HEK293 (cell line): ENCODE data around the gene SLC22A16.

Experiments used
- SCRT1 ChIP-seq: fragments of 450-650 bp; formaldehyde crosslinking; IDR thresholded peaks from 2 replicates; pipeline ENCODE4 v1.5.1; 2016; ENCODE audit warnings: missing biosample characterization, missing genetic modification characterization, borderline replicate concordance
- SP2 ChIP-seq: fragments of 450-650 bp; formaldehyde crosslinking; IDR thresholded peaks from 2 replicates; pipeline ENCODE4 v1.5.1; 2016; ENCODE audit warnings: missing biosample characterization, missing genetic modification characterization
- ZEB2 ChIP-seq: fragments of 450-650 bp; formaldehyde crosslinking; IDR thresholded peaks from 2 replicates; pipeline ENCODE4 v1.5.1; 2016; ENCODE audit warnings: missing biosample characterization, missing genetic modification characterization
- ZNF157 ChIP-seq: fragments of 450-650 bp; formaldehyde crosslinking; IDR thresholded peaks from 2 replicates; pipeline ENCODE4 v1.5.1; 2016; ENCODE audit warnings: missing biosample characterization, missing genetic modification characterization
- ZNF335 ChIP-seq: fragments of 450-650 bp; formaldehyde crosslinking; conservative IDR thresholded peaks from 2 replicates; pipeline ENCODE4 v1.5.1; 2016; ENCODE audit warnings: missing biosample characterization, missing genetic modification characterization
- ZNF660 ChIP-seq: fragments of 450-650 bp; IDR thresholded peaks from 2 replicates; pipeline ENCODE4 v1.5.1; 2018; ENCODE audit warnings: missing biosample characterization, mild to moderate bottlenecking, missing genetic modification characterization
- ZNF776 ChIP-seq: fragments of 450-650 bp; formaldehyde crosslinking; IDR thresholded peaks from 2 replicates; pipeline ENCODE4 v1.5.0; 2017; ENCODE audit warnings: missing biosample characterization, missing genetic modification characterization, borderline replicate concordance
- TF ChIP-seq, protein P1 (sequence below): fragments of 450-650 bp; formaldehyde crosslinking; IDR thresholded peaks from 2 replicates; pipeline ENCODE4 v1.5.1; 2016; ENCODE audit warnings: missing biosample characterization, missing genetic modification characterization
- TF ChIP-seq, protein P2 (sequence below): fragments of 450-650 bp; formaldehyde crosslinking; IDR thresholded peaks from 2 replicates; pipeline ENCODE4 v1.5.0; 2017; ENCODE audit warnings: missing biosample characterization, missing genetic modification characterization, borderline replicate concordance
- TF ChIP-seq, protein P3 (sequence below): fragments of 450-650 bp; formaldehyde crosslinking; IDR thresholded peaks from 2 replicates; pipeline ENCODE4 v1.5.1; 2016; ENCODE audit warnings: missing biosample characterization, missing genetic modification characterization
- TF ChIP-seq, protein P4 (sequence below): fragments of 450-650 bp; formaldehyde crosslinking; IDR thresholded peaks from 2 replicates; pipeline ENCODE4 v1.5.1; 2016; ENCODE audit warnings: missing biosample characterization, missing genetic modification characterization, borderline replicate concordance
- TF ChIP-seq, protein P5 (sequence below): fragments of 450-650 bp; formaldehyde crosslinking; optimal IDR thresholded peaks from 2 replicates; pipeline ENCODE3; 2016; ENCODE audit warnings: missing biosample characterization, mild to moderate bottlenecking, missing genetic modification characterization
- TF ChIP-seq, protein P6 (sequence below): fragments of 450-650 bp; formaldehyde crosslinking; IDR thresholded peaks from 2 replicates; pipeline ENCODE4 v1.5.1; 2016; ENCODE audit warnings: missing biosample characterization, missing genetic modification characterization, borderline replicate concordance

DNA sequence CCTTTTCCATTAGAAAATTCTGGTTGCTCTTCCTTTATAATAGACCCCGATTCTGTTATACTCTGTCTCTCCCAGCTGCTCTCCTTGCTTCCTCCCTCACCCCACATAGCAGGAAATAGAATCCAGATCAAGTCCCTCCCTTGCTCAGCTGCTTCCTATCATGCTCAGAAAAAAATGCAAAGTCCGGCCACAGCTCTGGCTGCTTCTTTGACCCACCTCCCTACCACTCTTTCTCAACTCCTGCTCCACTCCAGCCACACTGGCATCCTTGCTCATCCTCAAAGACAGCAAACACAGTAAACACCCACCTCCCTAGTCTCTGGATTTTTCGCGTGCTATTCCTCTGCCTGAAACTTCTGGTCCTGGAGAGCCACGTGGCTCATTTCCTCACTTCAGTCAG is 9.1 kb upstream of the SLC22A16 start:
- TF ChIP-seq, protein P1, sequence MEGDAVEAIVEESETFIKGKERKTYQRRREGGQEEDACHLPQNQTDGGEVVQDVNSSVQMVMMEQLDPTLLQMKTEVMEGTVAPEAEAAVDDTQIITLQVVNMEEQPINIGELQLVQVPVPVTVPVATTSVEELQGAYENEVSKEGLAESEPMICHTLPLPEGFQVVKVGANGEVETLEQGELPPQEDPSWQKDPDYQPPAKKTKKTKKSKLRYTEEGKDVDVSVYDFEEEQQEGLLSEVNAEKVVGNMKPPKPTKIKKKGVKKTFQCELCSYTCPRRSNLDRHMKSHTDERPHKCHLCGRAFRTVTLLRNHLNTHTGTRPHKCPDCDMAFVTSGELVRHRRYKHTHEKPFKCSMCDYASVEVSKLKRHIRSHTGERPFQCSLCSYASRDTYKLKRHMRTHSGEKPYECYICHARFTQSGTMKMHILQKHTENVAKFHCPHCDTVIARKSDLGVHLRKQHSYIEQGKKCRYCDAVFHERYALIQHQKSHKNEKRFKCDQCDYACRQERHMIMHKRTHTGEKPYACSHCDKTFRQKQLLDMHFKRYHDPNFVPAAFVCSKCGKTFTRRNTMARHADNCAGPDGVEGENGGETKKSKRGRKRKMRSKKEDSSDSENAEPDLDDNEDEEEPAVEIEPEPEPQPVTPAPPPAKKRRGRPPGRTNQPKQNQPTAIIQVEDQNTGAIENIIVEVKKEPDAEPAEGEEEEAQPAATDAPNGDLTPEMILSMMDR (tag by site-specific recombination), result no peak
- TF ChIP-seq, protein P2, sequence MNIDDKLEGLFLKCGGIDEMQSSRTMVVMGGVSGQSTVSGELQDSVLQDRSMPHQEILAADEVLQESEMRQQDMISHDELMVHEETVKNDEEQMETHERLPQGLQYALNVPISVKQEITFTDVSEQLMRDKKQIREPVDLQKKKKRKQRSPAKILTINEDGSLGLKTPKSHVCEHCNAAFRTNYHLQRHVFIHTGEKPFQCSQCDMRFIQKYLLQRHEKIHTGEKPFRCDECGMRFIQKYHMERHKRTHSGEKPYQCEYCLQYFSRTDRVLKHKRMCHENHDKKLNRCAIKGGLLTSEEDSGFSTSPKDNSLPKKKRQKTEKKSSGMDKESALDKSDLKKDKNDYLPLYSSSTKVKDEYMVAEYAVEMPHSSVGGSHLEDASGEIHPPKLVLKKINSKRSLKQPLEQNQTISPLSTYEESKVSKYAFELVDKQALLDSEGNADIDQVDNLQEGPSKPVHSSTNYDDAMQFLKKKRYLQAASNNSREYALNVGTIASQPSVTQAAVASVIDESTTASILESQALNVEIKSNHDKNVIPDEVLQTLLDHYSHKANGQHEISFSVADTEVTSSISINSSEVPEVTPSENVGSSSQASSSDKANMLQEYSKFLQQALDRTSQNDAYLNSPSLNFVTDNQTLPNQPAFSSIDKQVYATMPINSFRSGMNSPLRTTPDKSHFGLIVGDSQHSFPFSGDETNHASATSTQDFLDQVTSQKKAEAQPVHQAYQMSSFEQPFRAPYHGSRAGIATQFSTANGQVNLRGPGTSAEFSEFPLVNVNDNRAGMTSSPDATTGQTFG (tag by site-specific recombination), result no peak
- TF ChIP-seq, protein P3, sequence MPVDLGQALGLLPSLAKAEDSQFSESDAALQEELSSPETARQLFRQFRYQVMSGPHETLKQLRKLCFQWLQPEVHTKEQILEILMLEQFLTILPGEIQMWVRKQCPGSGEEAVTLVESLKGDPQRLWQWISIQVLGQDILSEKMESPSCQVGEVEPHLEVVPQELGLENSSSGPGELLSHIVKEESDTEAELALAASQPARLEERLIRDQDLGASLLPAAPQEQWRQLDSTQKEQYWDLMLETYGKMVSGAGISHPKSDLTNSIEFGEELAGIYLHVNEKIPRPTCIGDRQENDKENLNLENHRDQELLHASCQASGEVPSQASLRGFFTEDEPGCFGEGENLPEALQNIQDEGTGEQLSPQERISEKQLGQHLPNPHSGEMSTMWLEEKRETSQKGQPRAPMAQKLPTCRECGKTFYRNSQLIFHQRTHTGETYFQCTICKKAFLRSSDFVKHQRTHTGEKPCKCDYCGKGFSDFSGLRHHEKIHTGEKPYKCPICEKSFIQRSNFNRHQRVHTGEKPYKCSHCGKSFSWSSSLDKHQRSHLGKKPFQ (tag by site-specific recombination), result no peak
- TF ChIP-seq ZNF335, result no peak
- TF ChIP-seq ZNF776, result no peak
- TF ChIP-seq, protein P4, sequence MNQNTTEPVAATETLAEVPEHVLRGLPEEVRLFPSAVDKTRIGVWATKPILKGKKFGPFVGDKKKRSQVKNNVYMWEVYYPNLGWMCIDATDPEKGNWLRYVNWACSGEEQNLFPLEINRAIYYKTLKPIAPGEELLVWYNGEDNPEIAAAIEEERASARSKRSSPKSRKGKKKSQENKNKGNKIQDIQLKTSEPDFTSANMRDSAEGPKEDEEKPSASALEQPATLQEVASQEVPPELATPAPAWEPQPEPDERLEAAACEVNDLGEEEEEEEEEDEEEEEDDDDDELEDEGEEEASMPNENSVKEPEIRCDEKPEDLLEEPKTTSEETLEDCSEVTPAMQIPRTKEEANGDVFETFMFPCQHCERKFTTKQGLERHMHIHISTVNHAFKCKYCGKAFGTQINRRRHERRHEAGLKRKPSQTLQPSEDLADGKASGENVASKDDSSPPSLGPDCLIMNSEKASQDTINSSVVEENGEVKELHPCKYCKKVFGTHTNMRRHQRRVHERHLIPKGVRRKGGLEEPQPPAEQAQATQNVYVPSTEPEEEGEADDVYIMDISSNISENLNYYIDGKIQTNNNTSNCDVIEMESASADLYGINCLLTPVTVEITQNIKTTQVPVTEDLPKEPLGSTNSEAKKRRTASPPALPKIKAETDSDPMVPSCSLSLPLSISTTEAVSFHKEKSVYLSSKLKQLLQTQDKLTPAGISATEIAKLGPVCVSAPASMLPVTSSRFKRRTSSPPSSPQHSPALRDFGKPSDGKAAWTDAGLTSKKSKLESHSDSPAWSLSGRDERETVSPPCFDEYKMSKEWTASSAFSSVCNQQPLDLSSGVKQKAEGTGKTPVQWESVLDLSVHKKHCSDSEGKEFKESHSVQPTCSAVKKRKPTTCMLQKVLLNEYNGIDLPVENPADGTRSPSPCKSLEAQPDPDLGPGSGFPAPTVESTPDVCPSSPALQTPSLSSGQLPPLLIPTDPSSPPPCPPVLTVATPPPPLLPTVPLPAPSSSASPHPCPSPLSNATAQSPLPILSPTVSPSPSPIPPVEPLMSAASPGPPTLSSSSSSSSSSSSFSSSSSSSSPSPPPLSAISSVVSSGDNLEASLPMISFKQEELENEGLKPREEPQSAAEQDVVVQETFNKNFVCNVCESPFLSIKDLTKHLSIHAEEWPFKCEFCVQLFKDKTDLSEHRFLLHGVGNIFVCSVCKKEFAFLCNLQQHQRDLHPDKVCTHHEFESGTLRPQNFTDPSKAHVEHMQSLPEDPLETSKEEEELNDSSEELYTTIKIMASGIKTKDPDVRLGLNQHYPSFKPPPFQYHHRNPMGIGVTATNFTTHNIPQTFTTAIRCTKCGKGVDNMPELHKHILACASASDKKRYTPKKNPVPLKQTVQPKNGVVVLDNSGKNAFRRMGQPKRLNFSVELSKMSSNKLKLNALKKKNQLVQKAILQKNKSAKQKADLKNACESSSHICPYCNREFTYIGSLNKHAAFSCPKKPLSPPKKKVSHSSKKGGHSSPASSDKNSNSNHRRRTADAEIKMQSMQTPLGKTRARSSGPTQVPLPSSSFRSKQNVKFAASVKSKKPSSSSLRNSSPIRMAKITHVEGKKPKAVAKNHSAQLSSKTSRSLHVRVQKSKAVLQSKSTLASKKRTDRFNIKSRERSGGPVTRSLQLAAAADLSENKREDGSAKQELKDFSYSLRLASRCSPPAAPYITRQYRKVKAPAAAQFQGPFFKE (tag by site-specific recombination), result no peak
- no peak for TF ChIP-seq ZNF157 (tag by site-specific recombination)
- TF ChIP-seq ZNF660 (tag by site-specific recombination), result no peak
- no peak for TF ChIP-seq SCRT1 (tag by site-specific recombination)
- TF ChIP-seq, protein P5, sequence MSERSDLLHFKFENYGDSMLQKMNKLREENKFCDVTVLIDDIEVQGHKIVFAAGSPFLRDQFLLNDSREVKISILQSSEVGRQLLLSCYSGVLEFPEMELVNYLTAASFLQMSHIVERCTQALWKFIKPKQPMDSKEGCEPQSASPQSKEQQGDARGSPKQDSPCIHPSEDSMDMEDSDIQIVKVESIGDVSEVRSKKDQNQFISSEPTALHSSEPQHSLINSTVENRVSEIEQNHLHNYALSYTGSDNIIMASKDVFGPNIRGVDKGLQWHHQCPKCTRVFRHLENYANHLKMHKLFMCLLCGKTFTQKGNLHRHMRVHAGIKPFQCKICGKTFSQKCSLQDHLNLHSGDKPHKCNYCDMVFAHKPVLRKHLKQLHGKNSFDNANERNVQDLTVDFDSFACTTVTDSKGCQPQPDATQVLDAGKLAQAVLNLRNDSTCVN, result no peak
- TF ChIP-seq SP2 (tag by site-specific recombination), result no peak
- TF ChIP-seq, protein P6, sequence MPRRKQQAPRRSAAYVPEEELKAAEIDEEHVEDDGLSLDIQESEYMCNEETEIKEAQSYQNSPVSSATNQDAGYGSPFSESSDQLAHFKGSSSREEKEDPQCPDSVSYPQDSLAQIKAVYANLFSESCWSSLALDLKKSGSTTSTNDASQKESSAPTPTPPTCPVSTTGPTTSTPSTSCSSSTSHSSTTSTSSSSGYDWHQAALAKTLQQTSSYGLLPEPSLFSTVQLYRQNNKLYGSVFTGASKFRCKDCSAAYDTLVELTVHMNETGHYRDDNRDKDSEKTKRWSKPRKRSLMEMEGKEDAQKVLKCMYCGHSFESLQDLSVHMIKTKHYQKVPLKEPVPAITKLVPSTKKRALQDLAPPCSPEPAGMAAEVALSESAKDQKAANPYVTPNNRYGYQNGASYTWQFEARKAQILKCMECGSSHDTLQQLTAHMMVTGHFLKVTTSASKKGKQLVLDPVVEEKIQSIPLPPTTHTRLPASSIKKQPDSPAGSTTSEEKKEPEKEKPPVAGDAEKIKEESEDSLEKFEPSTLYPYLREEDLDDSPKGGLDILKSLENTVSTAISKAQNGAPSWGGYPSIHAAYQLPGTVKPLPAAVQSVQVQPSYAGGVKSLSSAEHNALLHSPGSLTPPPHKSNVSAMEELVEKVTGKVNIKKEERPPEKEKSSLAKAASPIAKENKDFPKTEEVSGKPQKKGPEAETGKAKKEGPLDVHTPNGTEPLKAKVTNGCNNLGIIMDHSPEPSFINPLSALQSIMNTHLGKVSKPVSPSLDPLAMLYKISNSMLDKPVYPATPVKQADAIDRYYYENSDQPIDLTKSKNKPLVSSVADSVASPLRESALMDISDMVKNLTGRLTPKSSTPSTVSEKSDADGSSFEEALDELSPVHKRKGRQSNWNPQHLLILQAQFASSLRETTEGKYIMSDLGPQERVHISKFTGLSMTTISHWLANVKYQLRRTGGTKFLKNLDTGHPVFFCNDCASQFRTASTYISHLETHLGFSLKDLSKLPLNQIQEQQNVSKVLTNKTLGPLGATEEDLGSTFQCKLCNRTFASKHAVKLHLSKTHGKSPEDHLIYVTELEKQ (tag by site-specific recombination), result no peak
- TF ChIP-seq ZEB2, result no peak
